IMR-90 (cell line): ENCODE measurements around the gene DPYSL3. TPM values are rescaled to one million over a fixed set of nuclear protein-coding genes. Genes with fewer than 3 reads are reported as not detected.

ENCODE experiments used
- ATAC-seq: fragments of 200-7000 bp; cut with Tn5 transposase; 2 replicates; pipeline ENCODE4 v1.9.1; 2020; ENCODE audit warnings: low read depth, mild to moderate bottlenecking, moderate library complexity
- BruUV-seq: library from RNA; stranded (reverse); fragments of 400-500 nt; replicated peaks from 2 replicates; lab custom pipeline; 2021; lab: Mats Ljungman, UMichigan
- CTCF ChIA-PET: fragments of 300-600 bp; formaldehyde crosslinking; extraction: SDS; loops from one replicate; lab custom pipeline; 2021; ENCODE audit warnings: antibody characterized with exemption; lab: Yijun Ruan, JAX
- POLR2A ChIA-PET: fragments of 300-600 bp; sonication (Branson Sonifier 250); formaldehyde crosslinking; loops from one replicate; lab custom pipeline; 2022; ENCODE audit warnings: antibody characterized with exemption; ENCODE audit not compliant: unreplicated experiment; lab: Charles Lee
- DNase-seq: peaks from one replicate; pipeline ENCODE4 v3.0.0; 2013
- H2AFZ ChIP-seq: replicated peaks from 2 replicates; pipeline ENCODE3; 2013; ENCODE audit warnings: low read length, mild to moderate bottlenecking; ENCODE audit not compliant: poor library complexity
- H2AK5ac ChIP-seq: 2 replicates; pipeline ENCODE4 v1.6.1; 2013; ENCODE audit warnings: low read depth, low read length, inconsistent platforms
- H2AK9ac ChIP-seq: replicated peaks from 2 replicates; pipeline ENCODE3; 2013; ENCODE audit warnings: mild to moderate bottlenecking, low read depth, low read length, moderate library complexity; ENCODE audit not compliant: poor library complexity
- H2BK120ac ChIP-seq: 2 replicates; pipeline ENCODE4 v1.6.1; 2013; ENCODE audit warnings: low read depth, low read length, inconsistent platforms
- H2BK15ac ChIP-seq: 3 replicates; pipeline ENCODE4 v1.6.1; 2013; ENCODE audit warnings: low read depth, low read length, inconsistent platforms
- H2BK20ac ChIP-seq: 2 replicates; pipeline ENCODE4 v1.6.1; 2013; ENCODE audit warnings: low read depth, mild to moderate bottlenecking, inconsistent platforms, low read length, moderate library complexity
- H2BK5ac ChIP-seq: 2 replicates; pipeline ENCODE4 v1.6.1; 2013; ENCODE audit warnings: mild to moderate bottlenecking, low read depth, low read length, inconsistent platforms; ENCODE audit not compliant: poor library complexity, severe bottlenecking
- H3K14ac ChIP-seq: replicated peaks from 2 replicates; pipeline ENCODE4 v1.6.1; 2013; ENCODE audit warnings: low read depth, low read length, inconsistent platforms
- H3K18ac ChIP-seq: 2 replicates; pipeline ENCODE4 v1.6.1; 2013; ENCODE audit warnings: low read depth, low read length, control low read depth
- H3K23ac ChIP-seq: 2 replicates; pipeline ENCODE4 v1.6.1; 2013; ENCODE audit warnings: low read depth, low read length, inconsistent platforms
- H3K27ac ChIP-seq: 2 replicates; pipeline ENCODE4 v1.5.1; 2013; ENCODE audit warnings: mild to moderate bottlenecking, control low read depth, low read length; ENCODE audit not compliant: insufficient read depth
- H3K27me3 ChIP-seq: 2 replicates; pipeline ENCODE4 v1.6.1; 2013; ENCODE audit warnings: low read length; ENCODE audit not compliant: control insufficient read depth, insufficient read depth
- H3K36me3 ChIP-seq: 2 replicates; pipeline ENCODE4 v1.6.1; 2013; ENCODE audit warnings: low read length, mixed read lengths; ENCODE audit not compliant: control insufficient read depth, insufficient read depth
- H3K4ac ChIP-seq: 2 replicates; pipeline ENCODE4 v1.6.1; 2013; ENCODE audit warnings: low read depth, low read length, inconsistent platforms
- H3K4me1 ChIP-seq: 2 replicates; pipeline ENCODE4 v1.6.1; 2013; ENCODE audit warnings: low read length, mixed read lengths; ENCODE audit not compliant: control insufficient read depth, insufficient read depth
- H3K4me2 ChIP-seq: 2 replicates; pipeline ENCODE4 v1.6.1; 2013; ENCODE audit warnings: low read depth, mild to moderate bottlenecking, control low read depth, low read length, moderate library complexity
- H3K4me3 ChIP-seq: 2 replicates; pipeline ENCODE4 v1.5.1; 2013; ENCODE audit warnings: low read depth, mild to moderate bottlenecking, control low read depth, low read length, moderate library complexity; ENCODE audit not compliant: insufficient read depth
- H3K56ac ChIP-seq: 2 replicates; pipeline ENCODE4 v1.6.1; 2013; ENCODE audit warnings: low read length, inconsistent platforms; ENCODE audit not compliant: insufficient read depth; ENCODE audit errors: extremely low read depth
- H3K79me1 ChIP-seq, 2 experiments: 2 replicates each; pipeline ENCODE4 v1.6.1; 2013; ENCODE audit warnings: low read length in 2 of 2, inconsistent platforms in 1 of 2, low read depth in 1 of 2
- H3K9ac ChIP-seq: 2 replicates; pipeline ENCODE4 v1.6.1; 2013; ENCODE audit warnings: low read depth, low read length, control low read depth
- H3K9me1 ChIP-seq: 2 replicates; pipeline ENCODE4 v1.6.1; 2013; ENCODE audit warnings: low read length, inconsistent platforms; ENCODE audit not compliant: insufficient read depth
- H3K9me3 ChIP-seq: 2 replicates; pipeline ENCODE4 v1.6.1; 2013; ENCODE audit warnings: low read length; ENCODE audit not compliant: control insufficient read depth, insufficient read depth
- H4K20me1 ChIP-seq: 2 replicates; pipeline ENCODE4 v1.6.1; 2013; ENCODE audit warnings: low read length, inconsistent platforms; ENCODE audit not compliant: insufficient read depth
- H4K5ac ChIP-seq: 2 replicates; pipeline ENCODE4 v1.6.1; 2013; ENCODE audit warnings: mild to moderate bottlenecking, low read depth, low read length, control low read depth
- H4K8ac ChIP-seq, 2 experiments: 2 replicates each; pipeline ENCODE4 v1.6.1; 2013; ENCODE audit warnings: low read depth in 2 of 2, low read length in 2 of 2, control low read depth in 1 of 2, inconsistent platforms in 1 of 2
- H4K91ac ChIP-seq: 2 replicates; pipeline ENCODE4 v1.6.1; 2013; ENCODE audit warnings: low read depth, low read length, inconsistent platforms; ENCODE audit not compliant: insufficient read depth
- BHLHE40 ChIP-seq: fragments of 150-350 bp; IDR thresholded peaks from 2 replicates; pipeline ENCODE4 v1.6.1; 2016; ENCODE audit warnings: mild to moderate bottlenecking, low read depth, low read length
- CEBPB ChIP-seq: IDR thresholded peaks from 2 replicates; pipeline ENCODE4 v1.6.1; 2012; ENCODE audit warnings: low read depth, low read length, improper control_type of control experiment
- CHD1 ChIP-seq: IDR thresholded peaks from 2 replicates; pipeline ENCODE4 v1.6.1; 2012; ENCODE audit warnings: low read depth, low read length, improper control_type of control experiment
- FOS ChIP-seq: fragments of 150-350 bp; IDR thresholded peaks from 2 replicates; pipeline ENCODE4 v1.6.1; 2016; ENCODE audit warnings: low read depth, low read length
- MAFK ChIP-seq: IDR thresholded peaks from 2 replicates; pipeline ENCODE4 v1.6.1; 2012; ENCODE audit warnings: low read depth, low read length, improper control_type of control experiment
- MAZ ChIP-seq: IDR thresholded peaks from 2 replicates; pipeline ENCODE4 v1.6.1; 2012; ENCODE audit warnings: low read depth, mild to moderate bottlenecking, low read length, improper control_type of control experiment, moderate library complexity, borderline replicate concordance
- MXI1 ChIP-seq: IDR thresholded peaks from 2 replicates; pipeline ENCODE4 v1.6.1; 2012; ENCODE audit warnings: low read depth, mild to moderate bottlenecking, low read length, moderate library complexity, borderline replicate concordance
- NFE2L2 ChIP-seq: fragments of 150-350 bp; IDR thresholded peaks from 2 replicates; pipeline ENCODE4 v1.6.1; 2016; ENCODE audit warnings: low read depth, mild to moderate bottlenecking, low read length
- POLR2A ChIP-seq: IDR thresholded peaks from 2 replicates; pipeline ENCODE4 v1.6.1; 2012; ENCODE audit warnings: mild to moderate bottlenecking, low read depth, low read length
- RAD21 ChIP-seq: IDR thresholded peaks from 2 replicates; pipeline ENCODE4 v1.6.1; 2012; ENCODE audit warnings: low read length, improper control_type of control experiment
- RCOR1 ChIP-seq: IDR thresholded peaks from 2 replicates; pipeline ENCODE4 v1.6.1; 2012; ENCODE audit warnings: mild to moderate bottlenecking, low read length, improper control_type of control experiment; ENCODE audit not compliant: insufficient replicate concordance
- RFX5 ChIP-seq: IDR thresholded peaks from 2 replicates; pipeline ENCODE4 v1.8.0; 2012; ENCODE audit warnings: low read depth, mild to moderate bottlenecking, low read length, moderate library complexity
- SMC3 ChIP-seq: fragments of 150-350 bp; IDR thresholded peaks from 2 replicates; pipeline ENCODE4 v1.6.1; 2016; ENCODE audit warnings: low read depth, mild to moderate bottlenecking, antibody characterized with exemption, low read length, moderate library complexity
- WGBS, 2 experiments: methylation state at CpG; one replicate each; pipeline versions ENCODE4 v1.1.5 to v1.1.7; 2013; ENCODE audit warnings: missing lambda C conversion rate in 2 of 2; ENCODE audit not compliant: insufficient read length in 1 of 2; ENCODE audit errors: extremely low coverage in 2 of 2; 5-methylcytosine and 5-hydroxymethylcytosine counted together
- dilution Hi-C: fragments of 300-500 bp; cut with HindIII; formaldehyde crosslinking; loops from one replicate; pipeline ENCODE4 v1.14.3; 2018; ENCODE audit warnings: low sequenced_read_pairs; ENCODE audit not compliant: unreplicated experiment
- in situ Hi-C: fragments of 300-500 bp; cut with MboI; formaldehyde crosslinking; loops from 3 replicates; pipeline ENCODE4 v1.14.3; 2019; ENCODE audit warnings: low sequenced_read_pairs, inconsistent platforms, mixed read lengths
- intact Hi-C: fragments of 100-400 bp; cut with micrococcal nuclease; formaldehyde crosslinking; loops from 2 replicates; pipeline ENCODE4 v1.10.0; 2022
- polyA plus RNA-seq, 3 experiments: library from polyadenylated mRNA; depleted of rRNA; stranded (reverse); fragments of >200 nt; gene quantifications; 2 replicates each; pipeline ENCODE4 v1.2.3, GENCODE V29; 2012; ENCODE audit warnings: low replicate concordance in 1 of 3
- total RNA-seq: library from RNA; depleted of rRNA; stranded (reverse); fragments of >200 nt; gene quantifications from 2 replicates; pipeline ENCODE4 v1.2.3, GENCODE V29; 2012
- TF ChIP-seq, protein P1 (sequence below): fragments of 150-350 bp; IDR thresholded peaks from 2 replicates; pipeline ENCODE4 v1.6.1; 2017; ENCODE audit warnings: mild to moderate bottlenecking, antibody characterized with exemption, low read length, low read depth
- TF ChIP-seq, protein P2 (sequence below): conservative IDR thresholded peaks from 2 replicates; pipeline ENCODE4 v1.5.1; 2012; ENCODE audit warnings: mild to moderate bottlenecking, low read depth, low read length, improper control_type of control experiment
- TF ChIP-seq, protein P3 (sequence below): fragments of 150-350 bp; IDR thresholded peaks from 2 replicates; pipeline ENCODE4 v1.6.1; 2016; ENCODE audit warnings: low read depth, mild to moderate bottlenecking, low read length, moderate library complexity, borderline replicate concordance

The DPYSL3 gene
- total and polyA plus RNA-seq, 2 of the 4 experiments (the other 2 are of a cell fraction): 50.2 to 60.9 TPM

DNA sequence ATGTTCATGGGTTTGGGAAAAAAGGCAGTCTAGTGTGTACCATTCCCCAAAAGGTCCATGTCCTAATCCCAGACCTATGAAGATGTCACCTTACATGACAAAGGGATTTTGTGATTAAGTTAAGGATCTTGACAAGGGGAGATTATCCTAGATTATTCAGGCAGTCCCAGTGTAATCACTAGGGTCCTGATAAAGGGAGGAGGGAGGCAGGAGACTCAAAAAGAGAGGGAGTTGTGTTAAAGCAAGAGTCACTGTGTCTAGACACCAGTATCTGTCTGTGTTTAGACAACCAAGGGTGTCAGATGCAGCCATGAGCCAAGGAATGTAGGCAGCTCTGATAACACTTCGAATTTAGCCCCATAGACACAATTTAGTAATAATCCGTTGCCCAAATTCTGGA, 49.5 kb downstream of the DPYSL3 start:
- H3K4ac ChIP-seq: no peak overlapping the region; the same call in 1 of the 2 replicates
- H3K9me1 ChIP-seq: peaks cover 9% of the 10 kb centered on the region; the same call in 1 of the 2 replicates
- H3K27me3 ChIP-seq: no peaks in the 10 kb centered on the region
- no peak overlapping the region for H4K8ac ChIP-seq
- no peak for TF ChIP-seq SMC3
- TF ChIP-seq MAZ: no peak
- TF ChIP-seq, protein P1, sequence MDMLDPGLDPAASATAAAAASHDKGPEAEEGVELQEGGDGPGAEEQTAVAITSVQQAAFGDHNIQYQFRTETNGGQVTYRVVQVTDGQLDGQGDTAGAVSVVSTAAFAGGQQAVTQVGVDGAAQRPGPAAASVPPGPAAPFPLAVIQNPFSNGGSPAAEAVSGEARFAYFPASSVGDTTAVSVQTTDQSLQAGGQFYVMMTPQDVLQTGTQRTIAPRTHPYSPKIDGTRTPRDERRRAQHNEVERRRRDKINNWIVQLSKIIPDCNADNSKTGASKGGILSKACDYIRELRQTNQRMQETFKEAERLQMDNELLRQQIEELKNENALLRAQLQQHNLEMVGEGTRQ: no peak
- TF ChIP-seq FOS: no peak
- no peak for TF ChIP-seq CHD1
- no peak for TF ChIP-seq BHLHE40
- no peak for TF ChIP-seq RFX5
- TF ChIP-seq MAFK: no peak
- TF ChIP-seq CEBPB: no peak
- TF ChIP-seq NFE2L2: no peak
- TF ChIP-seq MXI1: no peak
- TF ChIP-seq, protein P2, sequence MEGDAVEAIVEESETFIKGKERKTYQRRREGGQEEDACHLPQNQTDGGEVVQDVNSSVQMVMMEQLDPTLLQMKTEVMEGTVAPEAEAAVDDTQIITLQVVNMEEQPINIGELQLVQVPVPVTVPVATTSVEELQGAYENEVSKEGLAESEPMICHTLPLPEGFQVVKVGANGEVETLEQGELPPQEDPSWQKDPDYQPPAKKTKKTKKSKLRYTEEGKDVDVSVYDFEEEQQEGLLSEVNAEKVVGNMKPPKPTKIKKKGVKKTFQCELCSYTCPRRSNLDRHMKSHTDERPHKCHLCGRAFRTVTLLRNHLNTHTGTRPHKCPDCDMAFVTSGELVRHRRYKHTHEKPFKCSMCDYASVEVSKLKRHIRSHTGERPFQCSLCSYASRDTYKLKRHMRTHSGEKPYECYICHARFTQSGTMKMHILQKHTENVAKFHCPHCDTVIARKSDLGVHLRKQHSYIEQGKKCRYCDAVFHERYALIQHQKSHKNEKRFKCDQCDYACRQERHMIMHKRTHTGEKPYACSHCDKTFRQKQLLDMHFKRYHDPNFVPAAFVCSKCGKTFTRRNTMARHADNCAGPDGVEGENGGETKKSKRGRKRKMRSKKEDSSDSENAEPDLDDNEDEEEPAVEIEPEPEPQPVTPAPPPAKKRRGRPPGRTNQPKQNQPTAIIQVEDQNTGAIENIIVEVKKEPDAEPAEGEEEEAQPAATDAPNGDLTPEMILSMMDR: no peak
- TF ChIP-seq RCOR1: no peak
- TF ChIP-seq POLR2A: no peak
- no peak for TF ChIP-seq RAD21
- TF ChIP-seq, protein P3, sequence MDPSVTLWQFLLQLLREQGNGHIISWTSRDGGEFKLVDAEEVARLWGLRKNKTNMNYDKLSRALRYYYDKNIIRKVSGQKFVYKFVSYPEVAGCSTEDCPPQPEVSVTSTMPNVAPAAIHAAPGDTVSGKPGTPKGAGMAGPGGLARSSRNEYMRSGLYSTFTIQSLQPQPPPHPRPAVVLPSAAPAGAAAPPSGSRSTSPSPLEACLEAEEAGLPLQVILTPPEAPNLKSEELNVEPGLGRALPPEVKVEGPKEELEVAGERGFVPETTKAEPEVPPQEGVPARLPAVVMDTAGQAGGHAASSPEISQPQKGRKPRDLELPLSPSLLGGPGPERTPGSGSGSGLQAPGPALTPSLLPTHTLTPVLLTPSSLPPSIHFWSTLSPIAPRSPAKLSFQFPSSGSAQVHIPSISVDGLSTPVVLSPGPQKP: no peak
- POLR2A ChIA-PET: no interaction called here
- no peak overlapping the region for H3K27ac ChIP-seq
- H3K23ac ChIP-seq: no peak overlapping the region
- dilution Hi-C loops: no loop called here
- H4K20me1 ChIP-seq: no peaks in the 10 kb centered on the region
- no peak overlapping the region for H2BK5ac ChIP-seq
- no TSS peak for BruUV-seq
- H3K36me3 ChIP-seq: no peaks in the 10 kb centered on the region
- in situ Hi-C loops: no loop called here
- H4K91ac ChIP-seq: no peak overlapping the region
- no peak overlapping the region for H4K5ac ChIP-seq
- no peaks in the 10 kb centered on the region for H3K4me1 ChIP-seq
- intact Hi-C loops: no loop called here
- H2AFZ ChIP-seq: no peak overlapping the region
- CTCF ChIA-PET: interaction anchor here (0.6 kb wide), 1 partner anchor 18 kb away, joined by 3 read pairs; no protein-coding TSS in a partner anchor
- ATAC-seq (no peak), DNase-seq (no peak)
- no peak overlapping the region for H2BK15ac ChIP-seq
- peaks cover 36 to 55% of the 10 kb centered on the region in 2 experiments for H3K79me1 ChIP-seq
- no peak overlapping the region for H2AK5ac ChIP-seq
- H3K4me2 ChIP-seq: no peak overlapping the region
- H3K9ac ChIP-seq: no peak overlapping the region
- no peak overlapping the region; the same call in 1 of the 2 replicates for H2BK20ac ChIP-seq
- no peak overlapping the region for H3K56ac ChIP-seq
- no peak overlapping the region for H2AK9ac ChIP-seq
- H2BK120ac ChIP-seq: no peak overlapping the region
- no peak overlapping the region for H3K4me3 ChIP-seq
- peaks cover 4% of the 10 kb centered on the region for H3K9me3 ChIP-seq
- WGBS, 2 experiments: no CpG with 5 or more reads among the region's 2 CpGs
- H3K18ac ChIP-seq: no peak overlapping the region
- H3K14ac ChIP-seq: no peak overlapping the region
